ENCODE measurements around the gene FILIP1L.

DNA sequence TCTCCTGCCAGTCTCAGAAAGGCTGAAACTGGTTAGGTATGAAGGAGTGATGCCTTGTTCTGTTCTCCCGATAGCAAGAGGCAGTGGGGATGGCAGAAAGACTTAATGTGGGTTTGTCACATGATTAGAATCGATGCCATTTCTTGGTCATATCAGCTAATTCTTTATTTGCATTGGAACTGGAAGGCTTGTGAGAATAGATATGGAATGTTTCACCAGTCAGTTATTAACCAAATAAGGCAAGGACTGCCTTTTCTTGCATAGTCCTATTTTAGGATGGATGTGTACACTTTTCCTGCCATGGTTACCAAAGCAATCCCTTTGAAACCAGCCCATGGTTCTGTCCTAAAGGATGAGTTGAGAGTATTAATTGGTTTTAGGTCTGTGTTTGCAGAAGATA, 33.7 kb downstream of the FILIP1L start:
- TF ChIP-seq SP1 (IDR thresholded peaks at IDR 0.05; ENCODE audit: low read depth, low read length) (no peak), NRF1 (IDR thresholded peaks at IDR 0.05; ENCODE audit: low read depth, low read length) (no peak), EZH2 (IDR thresholded peaks at IDR 0.05; ENCODE audit: low read depth, low read length, severe bottlenecking) (no peak), CTCF (IDR thresholded peaks at IDR 0.05; ENCODE audit: control extremely low read depth in 1 of 3, insufficient read depth in 1 of 3, low read depth in 1 of 3, low read length in 3 of 3) (no peak), POLR2A (IDR thresholded peaks at IDR 0.05; ENCODE audit: control extremely low read depth in 1 of 2, low read depth in 2 of 2, low read length in 2 of 2) (no peak), CHD1 (IDR thresholded peaks at IDR 0.05; ENCODE audit: low read depth, low read length) (no peak), TAF1 (IDR thresholded peaks at IDR 0.05; ENCODE audit: low read depth, low read length) (no peak)

Measured in H1 (cell line).